GM06990 (cell line): ENCODE measurements around the gene EXOSC9.

Experiments
- DNase-seq: peaks from one replicate; pipeline ENCODE4 v3.0.0-alpha.2; 2011; ENCODE audit not compliant: insufficient read length; ENCODE audit errors: extremely low read depth
- H3K27me3 ChIP-seq: replicated peaks from 2 replicates; pipeline ENCODE4 v1.6.0; 2011; ENCODE audit warnings: low read length; ENCODE audit not compliant: control insufficient read depth, insufficient read depth
- H3K36me3 ChIP-seq: 2 replicates; pipeline ENCODE4 v1.5.1; 2011; ENCODE audit warnings: low read length; ENCODE audit not compliant: control insufficient read depth, insufficient read depth
- H3K4me3 ChIP-seq: replicated peaks from 2 replicates; pipeline ENCODE4 v1.5.1; 2011; ENCODE audit warnings: low read depth, mild to moderate bottlenecking, control low read depth, low read length
- CTCF ChIP-seq: IDR thresholded peaks from 2 replicates; pipeline ENCODE4 v1.5.1; 2011; ENCODE audit warnings: low read length, control low read depth, mild to moderate bottlenecking, inconsistent platforms; ENCODE audit not compliant: insufficient read depth, poor library complexity, severe bottlenecking

The EXOSC9 gene

GRCh38 chr4:121776610-121777401 lies 24.3 kb upstream of the EXOSC9 start:
- Histone ChIP-seq H3K36me3 (no peaks in the 10 kb centered on the region), H3K27me3 (no peaks in the 10 kb centered on the region), H3K4me3 (no peak overlapping the region)
- TF ChIP-seq CTCF, result no peak
- DNase-seq, result no peak

- TF ChIP-seq CTCF, result no peak
These were observed 23.5 kb upstream of the EXOSC9 start for GRCh38 chr4:121777625-121778024.

GRCh38 chr4:121778991-121779628 lies 22.0 kb upstream of the EXOSC9 start:
- Histone ChIP-seq H3K27me3 (no peaks in the 10 kb centered on the region), H3K4me3 (no peak overlapping the region), H3K36me3 (no peaks in the 10 kb centered on the region)
- TF ChIP-seq CTCF, result no peak
- DNase-seq, result no peak

More at GRCh38 chr4:121777625-121778024, 23.5 kb upstream of the EXOSC9 start:
- H3K27me3 ChIP-seq, result no peaks in the 10 kb centered on the region
- no peak for DNase-seq
- H3K36me3 ChIP-seq, result no peaks in the 10 kb centered on the region
- H3K4me3 ChIP-seq, result no peak overlapping the region

GRCh38 chr4:121783210-121783609 lies 17.9 kb upstream of the EXOSC9 start:
- Histone ChIP-seq H3K36me3 (no peaks in the 10 kb centered on the region), H3K27me3 (no peaks in the 10 kb centered on the region), H3K4me3 (no peak overlapping the region)
- no peak for TF ChIP-seq CTCF
- no peak for DNase-seq

GRCh38 chr4:121784401-121784800 lies 16.7 kb upstream of the EXOSC9 start:
- Histone ChIP-seq H3K36me3 (no peaks in the 10 kb centered on the region), H3K27me3 (no peaks in the 10 kb centered on the region), H3K4me3 (no peak overlapping the region)
- no peak for TF ChIP-seq CTCF
- DNase-seq, result no peak
